Measurements from ENCODE around the gene UGT1A7. TPM values are rescaled to one million over a fixed set of nuclear protein-coding genes. Genes with fewer than 3 reads are reported as not detected.

UGT1A7 gene
- total and polyA plus RNA-seq, 3 donors from 2014 or later = 0.19 TPM; not detected in 2

DNA sequence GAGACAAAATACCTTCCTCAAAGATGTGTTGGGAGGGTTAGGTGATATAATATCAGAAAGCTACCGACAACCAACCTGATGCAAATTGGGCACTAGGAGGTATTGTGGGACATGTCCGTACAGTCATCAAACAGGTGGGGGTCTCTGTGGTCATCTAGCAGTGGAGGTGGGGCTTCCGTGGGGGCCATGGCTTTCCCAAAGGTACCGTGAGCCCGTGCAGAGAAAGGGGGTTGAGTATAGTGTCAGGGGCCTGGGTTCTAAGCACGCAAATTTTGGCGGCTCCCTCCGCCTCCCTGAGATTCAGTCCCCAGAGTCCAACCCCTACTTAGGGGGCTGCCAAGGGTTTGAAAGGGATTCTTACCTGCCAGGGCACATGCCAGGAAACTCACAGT, 140.0 kb downstream of the UGT1A7 start:
- H3K36me3 ChIP-seq (ENCODE audit: low read depth, missing control alignments) = no peaks in the 10 kb centered on the region
- H3K4me3 ChIP-seq = no peak overlapping the region
- no peak overlapping the region for H3K27ac ChIP-seq
- H3K9me3 ChIP-seq = no peaks in the 10 kb centered on the region
- no peak for DNase-seq
- no peaks in the 10 kb centered on the region for H3K4me1 ChIP-seq
- no peaks in the 10 kb centered on the region for H3K27me3 ChIP-seq
- TF ChIP-seq, protein P1, sequence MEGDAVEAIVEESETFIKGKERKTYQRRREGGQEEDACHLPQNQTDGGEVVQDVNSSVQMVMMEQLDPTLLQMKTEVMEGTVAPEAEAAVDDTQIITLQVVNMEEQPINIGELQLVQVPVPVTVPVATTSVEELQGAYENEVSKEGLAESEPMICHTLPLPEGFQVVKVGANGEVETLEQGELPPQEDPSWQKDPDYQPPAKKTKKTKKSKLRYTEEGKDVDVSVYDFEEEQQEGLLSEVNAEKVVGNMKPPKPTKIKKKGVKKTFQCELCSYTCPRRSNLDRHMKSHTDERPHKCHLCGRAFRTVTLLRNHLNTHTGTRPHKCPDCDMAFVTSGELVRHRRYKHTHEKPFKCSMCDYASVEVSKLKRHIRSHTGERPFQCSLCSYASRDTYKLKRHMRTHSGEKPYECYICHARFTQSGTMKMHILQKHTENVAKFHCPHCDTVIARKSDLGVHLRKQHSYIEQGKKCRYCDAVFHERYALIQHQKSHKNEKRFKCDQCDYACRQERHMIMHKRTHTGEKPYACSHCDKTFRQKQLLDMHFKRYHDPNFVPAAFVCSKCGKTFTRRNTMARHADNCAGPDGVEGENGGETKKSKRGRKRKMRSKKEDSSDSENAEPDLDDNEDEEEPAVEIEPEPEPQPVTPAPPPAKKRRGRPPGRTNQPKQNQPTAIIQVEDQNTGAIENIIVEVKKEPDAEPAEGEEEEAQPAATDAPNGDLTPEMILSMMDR (IDR thresholded peaks at IDR 0.05) = no peak
- WGBS, 2 donors = 92 to 95% methylated on average over 8 of the region's 8 CpGs
- intact Hi-C loops (cut with DNase I; ENCODE audit: low total_unique reads) = no loop called here

DNA sequence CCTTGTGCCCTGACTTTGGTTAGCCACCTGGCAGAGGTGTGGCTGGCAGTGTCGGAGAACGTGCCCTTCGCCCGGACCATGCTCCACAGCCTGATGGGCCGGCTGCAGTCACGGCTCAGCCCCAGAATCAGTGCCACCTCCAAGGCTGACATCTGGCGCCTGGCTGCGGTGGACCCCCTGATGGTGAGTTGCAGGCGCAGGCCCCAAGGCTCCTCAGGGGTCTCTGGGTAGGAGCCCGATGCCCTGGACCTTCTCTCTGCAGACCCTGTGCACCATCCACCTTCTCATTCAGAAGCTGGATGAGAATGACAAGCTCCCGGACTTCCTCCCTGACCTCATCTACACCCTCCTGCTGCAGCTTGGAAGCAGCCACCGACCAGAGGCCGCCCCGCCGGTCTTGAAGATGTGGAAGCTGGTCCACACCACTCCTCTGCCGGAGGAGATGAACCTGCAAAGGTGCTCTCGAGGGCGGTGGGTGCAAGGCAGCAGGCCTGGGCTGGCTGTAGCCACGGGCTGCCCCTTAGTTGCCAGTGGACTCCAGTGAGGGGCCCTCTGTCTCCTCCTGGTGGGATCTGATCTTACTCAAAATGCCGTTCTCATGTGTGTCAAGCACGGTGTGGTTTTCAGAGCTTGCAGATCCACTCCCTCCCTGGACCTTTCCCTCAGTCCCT, 140.5 kb downstream of the UGT1A7 start:
- TF ChIP-seq, protein P1 (IDR thresholded peaks at IDR 0.05) = no peak
- no peak for TF ChIP-seq POLR2A (IDR thresholded peaks at IDR 0.05)
- no peak for DNase-seq
- H3K27ac ChIP-seq = no peak overlapping the region
- intact Hi-C loops (cut with DNase I; ENCODE audit: low total_unique reads) = no loop called here
- no peaks in the 10 kb centered on the region for H3K27me3 ChIP-seq
- H3K9me3 ChIP-seq = no peaks in the 10 kb centered on the region
- 82 to 92% methylated on average over 12 to 21 of the region's 21 CpGs for WGBS, 2 donors
- no peaks in the 10 kb centered on the region for H3K4me1 ChIP-seq
- no peaks in the 10 kb centered on the region for H3K36me3 ChIP-seq (ENCODE audit: low read depth, missing control alignments)
- no peak overlapping the region for H3K4me3 ChIP-seq

Other genes with a start within 250 kb of the UGT1A7 start
- 10 to 100 TPM; 70.2 to 87.3 TPM for gene USP40, start 115.1 kb upstream of the UGT1A7 start, total RNA-seq
- 42.0 TPM for gene USP40, start 115.1 kb upstream of the UGT1A7 start, polyA plus RNA-seq (ENCODE audit: insufficient read depth, low read depth, low replicate concordance)
- under 1 TPM in 1 of 2 donors, not detected in 1; 0.19 TPM for gene UGT1A8, start 64.3 kb upstream of the UGT1A7 start, total RNA-seq
- gene UGT1A8, start 64.3 kb upstream of the UGT1A7 start, polyA plus RNA-seq (ENCODE audit: insufficient read depth, low read depth, low replicate concordance) = not detected
- under 1 TPM; 0.31 to 0.68 TPM for gene UGT1A10, start 45.5 kb upstream of the UGT1A7 start, total RNA-seq
- 0.29 TPM for gene UGT1A10, start 45.5 kb upstream of the UGT1A7 start, polyA plus RNA-seq (ENCODE audit: insufficient read depth, low read depth, low replicate concordance)
- gene UGT1A9, start 10.0 kb upstream of the UGT1A7 start, total RNA-seq = not detected
- not detected for gene UGT1A9, start 10.0 kb upstream of the UGT1A7 start, polyA plus RNA-seq (ENCODE audit: insufficient read depth, low read depth, low replicate concordance)
- under 1 TPM in 1 of 2 donors, not detected in 1; 0.74 TPM for gene UGT1A6, start 11.0 kb downstream of the UGT1A7 start, total RNA-seq
- 3.0 TPM for gene UGT1A6, start 11.0 kb downstream of the UGT1A7 start, polyA plus RNA-seq (ENCODE audit: insufficient read depth, low read depth, low replicate concordance)
- gene UGT1A5, start 31.0 kb downstream of the UGT1A7 start, total RNA-seq = under 1 TPM in 1 of 2 donors, not detected in 1; 0.16 TPM
- gene UGT1A5, start 31.0 kb downstream of the UGT1A7 start, polyA plus RNA-seq (ENCODE audit: insufficient read depth, low read depth, low replicate concordance) = not detected
- gene UGT1A4, start 36.8 kb downstream of the UGT1A7 start, total RNA-seq = not detected
- gene UGT1A4, start 36.8 kb downstream of the UGT1A7 start, polyA plus RNA-seq (ENCODE audit: insufficient read depth, low read depth, low replicate concordance) = 0.25 TPM
- not detected for gene UGT1A3, start 47.1 kb downstream of the UGT1A7 start, total RNA-seq
- not detected for gene UGT1A3, start 47.1 kb downstream of the UGT1A7 start, polyA plus RNA-seq (ENCODE audit: insufficient read depth, low read depth, low replicate concordance)
- under 1 TPM; 0.24 to 0.31 TPM for gene UGT1A1, start 78.4 kb downstream of the UGT1A7 start, total RNA-seq
- 0.34 TPM for gene UGT1A1, start 78.4 kb downstream of the UGT1A7 start, polyA plus RNA-seq (ENCODE audit: insufficient read depth, low read depth, low replicate concordance)
- gene MROH2A, start 96.4 kb downstream of the UGT1A7 start, total RNA-seq = 10 to 100 TPM in 1 of 2 donors, 1 to 10 TPM in 1; 5.3 to 10.7 TPM
- 5.1 TPM for gene MROH2A, start 96.4 kb downstream of the UGT1A7 start, polyA plus RNA-seq (ENCODE audit: insufficient read depth, low read depth, low replicate concordance)
- gene HJURP, start 172.6 kb downstream of the UGT1A7 start, total RNA-seq = 10 to 100 TPM; 10.2 to 13.9 TPM
- 30.2 TPM for gene HJURP, start 172.6 kb downstream of the UGT1A7 start, polyA plus RNA-seq (ENCODE audit: insufficient read depth, low read depth, low replicate concordance)
- gene TRPM8, start 235.5 kb downstream of the UGT1A7 start, total RNA-seq = 1 to 10 TPM in 1 of 2 donors, under 1 TPM in 1; 0.79 to 2.2 TPM
- 5.2 TPM for gene TRPM8, start 235.5 kb downstream of the UGT1A7 start, polyA plus RNA-seq (ENCODE audit: insufficient read depth, low read depth, low replicate concordance)

Data from testis (tissue), 3 donors.